GM12891 (cell line): ENCODE results near the gene GHRL.

ENCODE experiments used
- DNase-seq: peaks from one replicate; pipeline ENCODE4 v3.0.0; 2011; ENCODE audit warnings: low spot score; ENCODE audit not compliant: insufficient read length
- FAIRE-seq: peaks from 2 replicates; lab custom pipeline; 2011; peaks lifted over from hg19 to GRCh38; lab: Jason Lieb, UNC
- PAX5 ChIP-seq: IDR thresholded peaks from 2 replicates; pipeline ENCODE4 v1.6.1; 2011; ENCODE audit warnings: low read length, moderate library complexity, mild to moderate bottlenecking; ENCODE audit not compliant: insufficient read depth, severe bottlenecking
- POLR2A ChIP-seq: IDR thresholded peaks from 2 replicates; pipeline ENCODE4 v1.6.1; 2011; ENCODE audit warnings: low read depth, low read length, control low read depth
- POLR2AphosphoS5 ChIP-seq: IDR thresholded peaks from 2 replicates; pipeline ENCODE4 v1.6.1; 2011; ENCODE audit warnings: low read depth, low read length, control low read depth
- POU2F2 ChIP-seq: IDR thresholded peaks from 2 replicates; pipeline ENCODE4 v1.6.1; 2011; ENCODE audit warnings: low read depth, mild to moderate bottlenecking, control low read depth, low read length, moderate library complexity
- SPI1 ChIP-seq: IDR thresholded peaks from 2 replicates; pipeline ENCODE4 v1.6.1; 2011; ENCODE audit warnings: low read depth, low read length, control low read depth
- TAF1 ChIP-seq: IDR thresholded peaks from 2 replicates; pipeline ENCODE4 v1.6.1; 2011; ENCODE audit warnings: low read depth, low read length, control low read depth

Gene GHRL

DNA sequence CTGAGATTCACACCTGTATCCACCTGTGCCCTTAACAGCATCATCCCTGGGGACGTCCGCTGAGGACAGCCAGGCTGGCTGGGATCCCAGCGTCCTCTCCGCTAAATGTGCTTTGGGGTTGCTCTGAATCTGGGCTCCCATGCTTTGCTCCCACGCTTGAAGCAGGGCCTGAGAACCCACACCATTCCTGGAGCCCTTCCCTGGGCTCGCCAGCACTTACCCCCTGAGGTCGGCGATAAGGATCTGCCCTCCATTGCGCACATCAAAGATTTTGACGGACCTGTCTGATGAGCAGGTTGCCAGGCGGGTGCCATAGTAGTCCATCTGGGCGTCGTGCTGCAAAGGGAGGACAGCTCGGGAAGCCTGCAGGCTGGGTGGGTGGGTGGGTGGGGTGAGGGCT is 22.4 kb upstream of the GHRL start:
- TF ChIP-seq POLR2AphosphoS5 (no peak), POU2F2 (no peak), PAX5 (no peak), POLR2A (no peak), SPI1 (no peak), TAF1 (no peak)
- FAIRE-seq (no peak), DNase-seq (no peak)

GRCh38 chr3:10312861-10313260 is 20.1 kb upstream of the GHRL start:
- TF ChIP-seq PAX5 (no peak), TAF1 (no peak)
- DNase-seq (no peak), FAIRE-seq (no peak)

GRCh38 chr3:10312391-10312790 is 19.6 kb upstream of the GHRL start:
- FAIRE-seq (no peak), DNase-seq (no peak)
- TF ChIP-seq POU2F2 (no peak), POLR2A (no peak), PAX5 (no peak), POLR2AphosphoS5 (no peak; the same call in 1 of the 2 replicates), SPI1 (no peak), TAF1 (no peak)

DNA sequence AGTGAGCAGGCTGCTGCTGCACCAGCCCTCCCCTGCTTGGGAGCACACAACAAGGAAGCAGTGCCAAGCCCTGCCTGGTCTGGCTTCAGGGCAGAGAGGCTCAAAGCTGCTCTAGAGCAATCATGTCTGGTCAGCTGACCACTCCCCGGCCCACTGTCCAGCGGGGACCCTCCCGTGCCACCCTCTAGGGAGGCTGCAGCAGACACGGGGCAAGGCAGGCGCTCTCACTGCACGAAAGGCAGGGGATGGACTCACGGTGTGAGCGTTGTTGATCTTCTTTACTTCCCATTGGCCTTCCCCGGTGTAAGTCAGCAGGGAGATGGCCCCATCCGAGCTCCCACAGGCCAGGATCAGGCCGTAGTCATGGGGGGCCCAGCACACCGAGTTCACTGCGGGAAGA is 19.0 kb upstream of the GHRL start:
- DNase-seq (no peak), FAIRE-seq (no peak)
- TF ChIP-seq POLR2A: no peak
- no peak for TF ChIP-seq POLR2AphosphoS5
- no peak for TF ChIP-seq SPI1
- no peak for TF ChIP-seq PAX5
- no peak for TF ChIP-seq TAF1

DNA sequence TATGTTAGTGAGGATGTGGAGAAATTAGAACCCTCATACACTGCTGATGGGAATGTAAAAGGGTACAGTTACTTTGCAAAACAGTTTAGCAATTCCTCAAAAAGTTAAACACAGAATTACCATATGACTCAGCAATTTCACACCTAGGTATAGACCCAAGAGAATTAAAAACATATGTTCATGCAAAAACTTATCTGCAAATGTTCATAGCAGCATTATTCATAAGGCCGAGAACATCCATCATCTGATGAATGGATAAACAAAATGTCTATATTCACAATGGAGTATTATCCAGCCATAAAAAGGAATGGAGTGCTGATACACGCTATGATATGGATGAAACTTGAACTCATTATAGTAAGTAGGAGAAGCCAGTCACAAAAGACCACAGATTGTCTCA is 17.8 kb upstream of the GHRL start:
- FAIRE-seq (no peak), DNase-seq (no peak)
- TF ChIP-seq POU2F2 (no peak), PAX5 (no peak), TAF1 (no peak), POLR2AphosphoS5 (no peak), SPI1 (no peak), POLR2A (no peak)

DNA sequence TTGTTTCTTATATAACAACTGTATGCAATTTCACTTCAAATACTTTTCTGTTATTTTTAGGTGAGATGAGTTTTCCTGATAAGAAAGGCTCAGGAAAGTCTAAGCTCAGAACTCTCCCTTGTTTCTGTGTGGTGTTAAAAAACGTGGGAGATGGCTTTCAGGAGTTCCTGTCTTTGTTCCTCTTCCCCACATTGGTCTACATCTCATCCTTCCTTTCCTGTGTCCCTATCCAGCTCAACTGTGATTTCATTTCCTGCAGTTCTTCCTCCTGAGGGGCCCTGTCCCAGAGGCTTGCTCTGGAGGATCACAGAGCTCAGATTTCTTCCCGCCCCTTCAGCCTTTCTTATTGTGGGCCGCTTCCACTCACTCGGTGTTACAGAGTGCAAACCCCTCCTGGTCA is 17.0 kb upstream of the GHRL start:
- TF ChIP-seq POLR2A: no peak
- TF ChIP-seq PAX5: no peak
- no peak for TF ChIP-seq POLR2AphosphoS5
- TF ChIP-seq TAF1: no peak
- TF ChIP-seq POU2F2: no peak
- TF ChIP-seq SPI1: no peak
- no peak for DNase-seq
- FAIRE-seq: no peak

- FAIRE-seq (no peak), DNase-seq (no peak)
- TF ChIP-seq POLR2AphosphoS5: no peak
- TF ChIP-seq PAX5: no peak
- no peak for TF ChIP-seq POU2F2
- TF ChIP-seq POLR2A: no peak
- no peak for TF ChIP-seq SPI1
- no peak for TF ChIP-seq TAF1
Measured at GRCh38 chr3:10308678-10309077, 15.9 kb upstream of the GHRL start.

DNA sequence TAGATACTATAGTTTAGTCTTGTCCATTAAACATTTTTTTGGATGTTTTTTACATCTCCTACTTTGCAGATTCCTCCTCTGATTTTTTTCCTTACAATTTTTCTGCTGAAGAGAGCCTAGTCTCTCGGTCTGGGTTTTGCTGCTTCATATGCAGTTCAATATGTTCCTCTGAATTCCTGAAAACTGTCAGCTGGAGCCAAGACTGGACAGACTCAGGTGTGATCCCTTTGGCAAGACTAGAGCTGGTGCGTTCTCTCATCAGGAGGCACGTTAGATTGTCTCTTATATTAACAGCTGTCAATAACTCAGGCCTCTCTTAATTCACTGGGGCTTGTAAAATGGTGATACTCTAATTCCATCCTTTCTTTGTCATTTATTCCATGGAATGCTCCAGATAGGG is 13.4 kb upstream of the GHRL start:
- no peak for FAIRE-seq
- no peak for DNase-seq
- TF ChIP-seq PAX5 (no peak), POLR2AphosphoS5 (no peak), POU2F2 (no peak), POLR2A (no peak), TAF1 (no peak), SPI1 (no peak)

GRCh38 chr3:10305331-10305902 is 12.7 kb upstream of the GHRL start:
- DNase-seq (no peak), FAIRE-seq (no peak)
- no peak for TF ChIP-seq POLR2AphosphoS5
- peak; percentile 12; the same call in 1 of the 2 replicates for TF ChIP-seq POLR2A

DNA sequence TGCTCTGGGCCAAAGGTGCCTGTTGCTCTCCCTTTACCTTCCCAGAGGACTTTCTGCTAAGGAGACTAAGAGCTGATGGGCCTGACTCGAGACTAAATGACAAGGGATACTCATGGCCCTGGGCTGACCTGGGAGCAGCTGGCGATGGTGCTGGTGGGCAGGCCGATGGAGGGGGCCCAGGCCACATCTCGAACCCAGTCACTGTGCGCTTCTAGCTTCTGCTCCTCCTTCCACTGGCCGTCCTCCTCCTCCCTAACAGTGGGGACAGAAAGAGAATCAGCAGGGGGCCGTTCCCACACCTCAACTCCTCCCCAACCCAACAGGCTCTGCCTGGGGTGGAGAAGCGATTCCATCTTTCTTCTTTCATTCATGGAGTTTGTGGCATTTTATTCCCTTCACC is 12.2 kb upstream of the GHRL start:
- DNase-seq: no peak
- no peak for FAIRE-seq
- TF ChIP-seq SPI1 (no peak), TAF1 (no peak), POLR2AphosphoS5 (no peak), PAX5 (no peak), POU2F2 (no peak), POLR2A (no peak)
